Choroid plexus epithelial cell (primary cell): Measurements from ENCODE around the gene CECR2.

Source experiments
- DNase-seq: peaks from one replicate; pipeline ENCODE4 v3.0.0-alpha.2; 2010; ENCODE audit warnings: low read depth
- H3K4me3 ChIP-seq: 2 replicates; pipeline ENCODE4 v1.5.1; 2011; ENCODE audit warnings: low read depth, mild to moderate bottlenecking, control low read depth, low read length, moderate library complexity
- TF ChIP-seq, protein P1 (sequence below): conservative IDR thresholded peaks from 2 replicates; pipeline ENCODE4 v1.5.1; 2011; ENCODE audit warnings: low read depth, mild to moderate bottlenecking, control low read depth, inconsistent platforms, low read length, moderate library complexity

Gene CECR2

DNA sequence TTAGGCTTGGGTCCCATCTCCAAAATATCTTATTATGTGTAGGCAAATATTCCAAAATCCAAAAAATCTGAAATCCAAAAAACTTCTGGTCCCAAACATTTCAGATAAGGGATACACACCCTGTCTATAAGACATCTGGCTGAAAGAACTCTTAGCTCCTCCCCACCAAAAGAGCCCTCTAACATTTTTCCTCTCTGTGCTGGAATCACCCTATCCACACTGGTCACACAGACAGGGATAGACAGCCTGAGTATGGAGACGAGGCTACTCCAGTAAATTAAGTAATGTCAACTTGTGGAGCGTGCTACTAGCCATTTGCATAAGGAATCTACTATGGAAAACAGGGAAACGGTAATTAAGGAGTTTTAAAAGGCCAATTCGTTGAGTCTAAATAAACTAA lies 234.4 kb downstream of the CECR2 start:
- no peak overlapping the region for H3K4me3 ChIP-seq
- no peak for DNase-seq
- TF ChIP-seq, protein P1, sequence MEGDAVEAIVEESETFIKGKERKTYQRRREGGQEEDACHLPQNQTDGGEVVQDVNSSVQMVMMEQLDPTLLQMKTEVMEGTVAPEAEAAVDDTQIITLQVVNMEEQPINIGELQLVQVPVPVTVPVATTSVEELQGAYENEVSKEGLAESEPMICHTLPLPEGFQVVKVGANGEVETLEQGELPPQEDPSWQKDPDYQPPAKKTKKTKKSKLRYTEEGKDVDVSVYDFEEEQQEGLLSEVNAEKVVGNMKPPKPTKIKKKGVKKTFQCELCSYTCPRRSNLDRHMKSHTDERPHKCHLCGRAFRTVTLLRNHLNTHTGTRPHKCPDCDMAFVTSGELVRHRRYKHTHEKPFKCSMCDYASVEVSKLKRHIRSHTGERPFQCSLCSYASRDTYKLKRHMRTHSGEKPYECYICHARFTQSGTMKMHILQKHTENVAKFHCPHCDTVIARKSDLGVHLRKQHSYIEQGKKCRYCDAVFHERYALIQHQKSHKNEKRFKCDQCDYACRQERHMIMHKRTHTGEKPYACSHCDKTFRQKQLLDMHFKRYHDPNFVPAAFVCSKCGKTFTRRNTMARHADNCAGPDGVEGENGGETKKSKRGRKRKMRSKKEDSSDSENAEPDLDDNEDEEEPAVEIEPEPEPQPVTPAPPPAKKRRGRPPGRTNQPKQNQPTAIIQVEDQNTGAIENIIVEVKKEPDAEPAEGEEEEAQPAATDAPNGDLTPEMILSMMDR: no peak

DNA sequence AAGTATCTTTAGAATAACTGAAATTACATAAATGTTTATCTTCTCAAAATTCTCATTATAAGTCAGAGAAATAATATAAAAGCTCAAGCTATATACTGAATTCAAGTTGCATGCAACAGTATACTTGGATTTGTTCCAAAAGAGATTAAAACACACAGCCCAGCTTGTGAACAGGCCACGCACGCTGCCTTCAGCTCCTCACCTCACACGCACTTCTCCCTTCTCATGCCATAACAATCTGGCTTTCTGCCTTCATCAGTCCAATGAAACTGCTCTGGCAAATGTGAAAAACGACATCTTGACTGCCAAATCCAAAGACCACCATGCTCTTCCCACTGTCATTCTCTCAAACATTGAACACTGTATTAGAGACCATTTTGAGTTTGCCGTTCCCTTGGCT lies 237.2 kb downstream of the CECR2 start:
- peak; percentile 69 for DNase-seq
- TF ChIP-seq, protein P1: no peak
- H3K4me3 ChIP-seq: no peak overlapping the region
